Measurements from ENCODE around the gene TRPM2. TPM values are rescaled to one million over a fixed set of nuclear protein-coding genes. Genes with fewer than 3 reads are reported as not detected.

The TRPM2 gene
- total RNA-seq, 6 experiments from 2014 or later: 0.92 to 2.0 (median 1.2) TPM

DNA sequence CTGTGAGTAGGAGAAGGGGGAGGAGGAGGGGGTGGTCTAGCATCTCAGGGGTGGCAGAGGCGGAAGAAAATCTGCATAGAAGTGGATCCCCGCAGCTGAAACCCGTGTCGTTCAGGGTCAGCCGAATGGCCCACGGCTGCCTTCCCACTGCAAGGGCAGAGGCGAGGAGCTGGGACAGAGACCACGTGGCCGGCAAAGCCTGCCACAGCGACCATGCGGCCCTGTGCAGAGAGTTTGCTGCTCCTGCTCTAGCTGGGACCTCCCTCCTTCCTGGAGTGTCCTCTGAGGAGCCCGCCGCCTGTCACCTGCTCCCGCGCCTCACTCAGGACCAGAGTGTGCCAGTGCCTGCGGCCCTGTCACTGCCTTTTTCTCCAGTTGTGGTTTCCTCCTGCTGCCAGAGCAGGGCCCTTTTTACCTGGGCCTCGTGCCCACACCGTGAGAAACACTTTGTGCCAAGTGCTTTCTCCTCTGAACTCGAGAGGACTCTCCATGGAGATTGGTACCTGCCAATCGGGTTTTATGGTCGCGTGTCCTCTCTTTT lies 5.4 kb upstream of the TRPM2 start:
- H3K27me3 ChIP-seq: peaks cover 0 to 3% of the 10 kb centered on the region in 2 donors
- H3K4me3 ChIP-seq: no peak overlapping the region
- no peak overlapping the region for H3K27ac ChIP-seq
- DNase-seq (peak in 1 of 3 donors; percentile 28), ATAC-seq (peak in 1 of 4 donors; percentile 3)
- no peaks in the 10 kb centered on the region for H3K9me3 ChIP-seq
- 53% methylated on average over 13 of the region's 22 CpGs for WGBS (ENCODE audit: insufficient coverage, low coverage, low lambda C conversion rate, missing lambda C conversion rate)
- no peak for TF ChIP-seq CTCF (IDR thresholded peaks at IDR 0.05)
- peaks cover 0 to 2% (median 0%) of the 10 kb centered on the region in 4 donors for H3K4me1 ChIP-seq
- no peaks in the 10 kb centered on the region for H3K36me3 ChIP-seq
- intact Hi-C loops (cut with DNase I): no loop called here

DNA sequence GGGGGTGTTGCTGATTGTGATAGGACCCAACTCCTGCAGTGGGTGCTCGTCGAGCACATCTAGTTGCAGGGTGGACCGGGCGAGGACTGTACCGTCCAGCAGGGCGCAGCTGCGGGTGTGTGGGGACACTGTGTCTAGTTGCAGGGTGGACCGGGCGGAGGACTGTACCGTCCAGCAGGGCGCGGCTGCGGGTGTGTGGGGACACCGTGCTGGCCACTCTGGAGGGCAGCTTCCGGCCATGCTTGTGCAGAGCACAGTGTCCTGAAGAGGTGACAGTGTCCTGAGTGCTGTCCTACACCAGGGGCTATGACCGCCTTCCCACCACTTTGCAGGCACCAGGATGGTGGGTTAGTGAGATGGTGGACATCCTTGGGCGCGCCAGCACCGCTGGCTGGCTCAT lies 4.6 kb upstream of the TRPM2 start:
- WGBS (ENCODE audit: insufficient coverage, low coverage, low lambda C conversion rate, missing lambda C conversion rate): no CpG with 5 or more reads among the region's 19 CpGs
- H3K4me3 ChIP-seq: no peak overlapping the region
- H3K9me3 ChIP-seq: no peaks in the 10 kb centered on the region
- H3K4me1 ChIP-seq: peaks cover 0 to 10% (median 3%) of the 10 kb centered on the region in 4 donors
- DNase-seq (peak in 1 of 3 donors; percentile 49), ATAC-seq (no peak)
- no peaks in the 10 kb centered on the region for H3K36me3 ChIP-seq
- intact Hi-C loops (cut with DNase I): no loop called here
- peaks cover 0 to 3% of the 10 kb centered on the region in 2 donors for H3K27me3 ChIP-seq
- no peak for TF ChIP-seq CTCF (IDR thresholded peaks at IDR 0.05)
- no peak for TF ChIP-seq POLR2A (IDR thresholded peaks at IDR 0.05)
- no peak overlapping the region for H3K27ac ChIP-seq

DNA sequence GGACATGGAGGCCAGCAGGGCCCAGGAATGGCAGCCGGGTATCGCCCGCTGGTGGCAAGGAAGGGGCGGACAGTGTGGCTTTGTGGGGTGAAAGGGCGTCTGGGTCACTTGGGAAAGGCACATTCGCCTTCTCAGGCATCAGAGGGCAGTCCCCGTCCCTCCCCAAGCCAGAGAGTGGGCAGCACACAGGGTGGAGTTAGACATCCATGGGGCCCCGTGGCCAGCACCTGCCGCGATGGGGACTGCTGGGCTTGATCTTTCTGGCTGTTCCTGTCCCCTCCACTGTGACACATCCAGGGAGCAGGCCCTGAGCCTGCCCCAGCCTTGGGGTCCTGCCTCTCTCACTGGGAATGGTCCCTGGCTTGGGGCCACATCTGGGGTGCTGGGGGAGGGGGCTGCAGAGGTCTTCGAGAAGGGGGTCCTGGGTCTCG lies 4.0 kb upstream of the TRPM2 start:
- H3K4me3 ChIP-seq: no peak overlapping the region
- intact Hi-C loops (cut with DNase I): no loop called here
- H3K36me3 ChIP-seq: no peaks in the 10 kb centered on the region
- 93% methylated on average over 3 of the region's 12 CpGs for WGBS (ENCODE audit: insufficient coverage, low coverage, low lambda C conversion rate, missing lambda C conversion rate)
- peaks cover 0 to 3% of the 10 kb centered on the region in 2 donors for H3K27me3 ChIP-seq
- H3K4me1 ChIP-seq: peaks cover 0 to 10% (median 3%) of the 10 kb centered on the region in 4 donors
- ATAC-seq (no peak), DNase-seq (peak in 1 of 3 donors; percentile 43)
- H3K27ac ChIP-seq: no peak overlapping the region
- no peak for TF ChIP-seq CTCF (IDR thresholded peaks at IDR 0.05)
- TF ChIP-seq POLR2A (IDR thresholded peaks at IDR 0.05): no peak
- H3K9me3 ChIP-seq: no peaks in the 10 kb centered on the region

DNA sequence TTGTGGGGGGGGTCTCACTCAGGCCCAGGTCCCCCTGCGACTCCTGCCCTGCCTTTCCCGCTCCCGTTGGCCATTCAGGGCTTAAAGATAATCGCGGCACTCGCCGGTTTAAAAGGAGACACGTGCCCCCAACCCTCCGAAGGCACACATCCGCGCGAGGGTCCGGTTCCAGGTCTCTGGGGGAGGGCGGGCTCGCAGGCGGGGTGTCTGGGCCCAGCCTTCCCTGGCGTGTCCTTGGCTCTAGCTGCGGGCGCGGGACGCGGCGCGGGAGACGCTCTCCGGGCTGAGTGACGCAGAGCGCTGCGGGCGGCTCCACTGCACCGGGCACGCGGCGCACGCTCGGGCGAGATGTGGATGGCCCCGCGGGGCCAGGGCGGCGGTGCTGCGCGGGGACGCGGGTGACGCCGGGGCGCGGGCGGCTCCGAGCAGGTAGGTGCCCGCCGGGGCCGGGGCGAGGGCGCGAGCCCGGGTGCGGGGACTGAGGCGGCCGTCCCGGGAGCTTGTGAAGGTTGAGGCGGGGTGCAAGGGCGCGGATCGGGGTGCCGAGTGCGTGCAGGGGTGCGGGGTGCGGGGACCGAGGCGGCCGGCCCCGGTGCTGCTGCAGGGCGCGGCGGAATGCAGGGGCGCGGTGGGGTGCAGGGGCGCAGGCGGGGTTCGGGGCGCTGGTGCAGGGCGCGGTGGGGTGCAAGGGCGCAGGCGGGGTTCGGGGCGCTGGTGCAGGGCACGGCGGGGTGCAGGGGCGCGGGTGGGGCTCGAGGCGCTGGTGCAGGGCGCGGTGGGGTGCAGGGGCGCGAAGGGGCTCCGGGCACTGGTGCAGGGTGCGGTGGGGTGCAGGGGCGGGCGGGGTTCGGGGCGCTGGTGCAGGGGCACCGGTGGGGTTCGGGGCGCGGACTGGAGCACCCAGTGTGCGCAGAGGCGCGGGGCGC lies 3.3 kb upstream of the TRPM2 start:
- DNase-seq: peak in 2 of 3 donors; percentile 45 to 50
- H3K4me1 ChIP-seq: peaks cover 0 to 10% (median 3%) of the 10 kb centered on the region in 4 donors
- no peak overlapping the region for H3K27ac ChIP-seq
- H3K36me3 ChIP-seq: no peaks in the 10 kb centered on the region
- intact Hi-C loops (cut with DNase I): no loop called here
- peaks cover 0 to 3% of the 10 kb centered on the region in 2 donors for H3K27me3 ChIP-seq
- WGBS (ENCODE audit: insufficient coverage, low coverage, low lambda C conversion rate, missing lambda C conversion rate): 21% methylated on average over 28 of the region's 113 CpGs
- no peak overlapping the region for H3K4me3 ChIP-seq
- no peaks in the 10 kb centered on the region for H3K9me3 ChIP-seq
- no peak for ATAC-seq
- TF ChIP-seq CTCF (IDR thresholded peaks at IDR 0.05): no peak
